H9 (cell line): ENCODE data around the gene RBMS3. TPM values are rescaled to one million over a fixed set of nuclear protein-coding genes. Genes with fewer than 3 reads are reported as not detected.

Experiments
- DNase-seq: peaks from one replicate; pipeline ENCODE4 v3.0.0-alpha.2; 2017
- H2AFZ ChIP-seq: one replicate; pipeline ENCODE4 v1.6.1; 2013; ENCODE audit warnings: mild to moderate bottlenecking, low read length, control low read depth, moderate library complexity
- H2AK5ac ChIP-seq: 2 replicates; pipeline ENCODE4 v1.6.1; 2013; ENCODE audit warnings: low read length, control low read depth, mixed read lengths; ENCODE audit not compliant: insufficient read length
- H2BK120ac ChIP-seq: one replicate; pipeline ENCODE4 v1.6.1; 2013; ENCODE audit warnings: low read depth, mild to moderate bottlenecking, low read length, control low read depth, inconsistent platforms; ENCODE audit not compliant: poor library complexity, severe bottlenecking
- H2BK12ac ChIP-seq: 2 replicates; pipeline ENCODE4 v1.6.1; 2013; ENCODE audit warnings: low read length, control low read depth, mixed read lengths, low read depth; ENCODE audit not compliant: insufficient read length
- H2BK15ac ChIP-seq: 2 replicates; pipeline ENCODE4 v1.6.1; 2013; ENCODE audit warnings: low read depth, low read length, control low read depth
- H2BK20ac ChIP-seq: one replicate; pipeline ENCODE4 v1.6.1; 2013; ENCODE audit warnings: low read depth, mild to moderate bottlenecking, low read length, control low read depth, inconsistent platforms; ENCODE audit not compliant: poor library complexity, severe bottlenecking
- H2BK5ac ChIP-seq: 2 replicates; pipeline ENCODE4 v1.6.1; 2013; ENCODE audit warnings: low read length, control low read depth, mixed read lengths; ENCODE audit not compliant: insufficient read length
- H3K14ac ChIP-seq: 2 replicates; pipeline ENCODE4 v1.6.1; 2013; ENCODE audit warnings: low read length, control low read depth; ENCODE audit not compliant: insufficient read depth
- H3K18ac ChIP-seq: 2 replicates; pipeline ENCODE4 v1.6.1; 2013; ENCODE audit warnings: low read depth, mild to moderate bottlenecking, mixed read lengths, low read length, control low read depth; ENCODE audit not compliant: insufficient read length
- H3K23ac ChIP-seq: 2 replicates; pipeline ENCODE4 v1.6.1; 2013; ENCODE audit warnings: low read length, control low read depth, mixed read lengths, low read depth; ENCODE audit not compliant: insufficient read length
- H3K23me2 ChIP-seq: 2 replicates; pipeline ENCODE4 v1.6.1; 2013; ENCODE audit warnings: low read depth, mild to moderate bottlenecking, mixed read lengths, low read length, control low read depth; ENCODE audit not compliant: insufficient read length, poor library complexity, severe bottlenecking
- H3K27ac ChIP-seq: 2 replicates; pipeline ENCODE4 v1.5.1; 2013; ENCODE audit warnings: low read length, control low read depth, mixed read lengths, low read depth; ENCODE audit not compliant: insufficient read length
- H3K27me3 ChIP-seq: 2 replicates; pipeline ENCODE4 v1.6.1; 2013; ENCODE audit warnings: low read length, control low read depth, inconsistent platforms; ENCODE audit not compliant: insufficient read depth
- H3K4ac ChIP-seq: 2 replicates; pipeline ENCODE4 v1.6.1; 2013; ENCODE audit warnings: low read depth, mild to moderate bottlenecking, control low read depth, inconsistent platforms, low read length, moderate library complexity
- H3K4me1 ChIP-seq: 2 replicates; pipeline ENCODE4 v1.6.1; 2013; ENCODE audit warnings: low read length, control low read depth, inconsistent platforms; ENCODE audit not compliant: insufficient read depth
- H3K4me2 ChIP-seq: 2 replicates; pipeline ENCODE4 v1.6.1; 2013; ENCODE audit warnings: low read length, control low read depth, mixed read lengths; ENCODE audit not compliant: insufficient read length, insufficient read depth
- H3K56ac ChIP-seq: 2 replicates; pipeline ENCODE4 v1.6.1; 2013; ENCODE audit warnings: low read depth, mild to moderate bottlenecking, mixed read lengths, low read length, control low read depth; ENCODE audit not compliant: insufficient read length
- H3K79me1 ChIP-seq: 2 replicates; pipeline ENCODE4 v1.6.1; 2013; ENCODE audit warnings: low read depth, mild to moderate bottlenecking, moderate library complexity, low read length, control low read depth, inconsistent platforms; ENCODE audit not compliant: insufficient read depth, poor library complexity, severe bottlenecking
- H3K79me2 ChIP-seq: 2 replicates; pipeline ENCODE4 v1.6.1; 2013; ENCODE audit warnings: low read length, control low read depth, inconsistent platforms; ENCODE audit not compliant: insufficient read depth
- H3K9ac ChIP-seq: 2 replicates; pipeline ENCODE4 v1.6.1; 2013; ENCODE audit warnings: low read length, control low read depth, mixed read lengths; ENCODE audit not compliant: insufficient read length; ENCODE audit errors: extremely low read depth
- H3K9me3 ChIP-seq: one replicate; pipeline ENCODE4 v1.6.1; 2013; ENCODE audit warnings: low read depth, low read length, inconsistent platforms; ENCODE audit not compliant: control insufficient read depth
- H3T11ph ChIP-seq: one replicate; pipeline ENCODE4 v1.6.1; 2013; ENCODE audit warnings: mild to moderate bottlenecking, low read length, control low read depth, inconsistent platforms
- H4K20me1 ChIP-seq: one replicate; pipeline ENCODE4 v1.6.1; 2013; ENCODE audit not compliant: control insufficient read depth, insufficient read length, insufficient read depth
- H4K5ac ChIP-seq: 2 replicates; pipeline ENCODE4 v1.6.1; 2013; ENCODE audit warnings: low read depth, mild to moderate bottlenecking, mixed read lengths, low read length, control low read depth; ENCODE audit not compliant: insufficient read length
- H4K8ac ChIP-seq: replicated peaks from 2 replicates; pipeline ENCODE4 v1.6.1; 2013; ENCODE audit warnings: low read length, control low read depth, mixed read lengths, low read depth; ENCODE audit not compliant: insufficient read length
- H4K91ac ChIP-seq: 2 replicates; pipeline ENCODE4 v1.6.1; 2013; ENCODE audit warnings: low read depth, mild to moderate bottlenecking, moderate library complexity, mixed read lengths, low read length, control low read depth; ENCODE audit not compliant: insufficient read length
- H3K27ac Mint-ChIP-seq, 3 experiments: 2 replicates in 2 of 3; 3 replicates in 1 of 3; pipeline ENCODE4 v1.8.0; 2020 to 2021; ENCODE audit warnings: mixed read lengths in 3 of 3, mild to moderate bottlenecking in 1 of 3, moderate library complexity in 1 of 3
- H3K27me3 Mint-ChIP-seq: 2 replicates; pipeline ENCODE4 v1.8.0; 2021; ENCODE audit warnings: low read depth, mild to moderate bottlenecking, moderate library complexity, mixed read lengths
- H3K36me3 Mint-ChIP-seq, 3 experiments: 2 replicates in 2 of 3; 3 replicates in 1 of 3; pipeline ENCODE4 v1.8.0; 2020 to 2021; ENCODE audit warnings: low read depth in 3 of 3, mixed read lengths in 3 of 3; ENCODE audit not compliant: insufficient read depth in 1 of 3
- H3K4me1 Mint-ChIP-seq, 2 experiments: 2 replicates each; pipeline ENCODE4 v1.8.0; 2020; ENCODE audit warnings: mixed read lengths in 2 of 2
- H3K4me3 Mint-ChIP-seq, 2 experiments: 2 replicates in 1 of 2; 3 replicates in 1 of 2; pipeline ENCODE4 v1.8.0; 2020 to 2021; ENCODE audit warnings: mild to moderate bottlenecking in 2 of 2, mixed read lengths in 2 of 2, moderate library complexity in 1 of 2
- H3K9me3 Mint-ChIP-seq, 2 experiments: 2 replicates in 1 of 2; 3 replicates in 1 of 2; pipeline ENCODE4 v1.8.0; 2020; ENCODE audit warnings: mild to moderate bottlenecking in 2 of 2, mixed read lengths in 2 of 2, moderate library complexity in 1 of 2
- WGBS: extraction: QIAGEN DNeasy Blood & Tissue Kit; methylation state at CpG from one replicate; pipeline ENCODE4 v1.1.7; 2013; ENCODE audit warnings: missing lambda C conversion rate, low lambda C conversion rate, mixed read lengths; ENCODE audit not compliant: insufficient read length; ENCODE audit errors: extremely low coverage; 5-methylcytosine and 5-hydroxymethylcytosine counted together
- total RNA-seq: library from RNA; stranded (reverse); gene quantifications from 2 replicates; pipeline ENCODE4 v1.2.1, GENCODE V29; 2021
- TF ChIP-seq, protein P1 (sequence below): fragments of 200-600 bp; sonication (generic); conservative IDR thresholded peaks from 3 replicates; pipeline ENCODE4 v1.8.0; 2021; ENCODE audit warnings: antibody characterized with exemption, mild to moderate bottlenecking

RBMS3 gene
- total RNA-seq, 1 experiment from 2014 or later, result 8.1 TPM

DNA sequence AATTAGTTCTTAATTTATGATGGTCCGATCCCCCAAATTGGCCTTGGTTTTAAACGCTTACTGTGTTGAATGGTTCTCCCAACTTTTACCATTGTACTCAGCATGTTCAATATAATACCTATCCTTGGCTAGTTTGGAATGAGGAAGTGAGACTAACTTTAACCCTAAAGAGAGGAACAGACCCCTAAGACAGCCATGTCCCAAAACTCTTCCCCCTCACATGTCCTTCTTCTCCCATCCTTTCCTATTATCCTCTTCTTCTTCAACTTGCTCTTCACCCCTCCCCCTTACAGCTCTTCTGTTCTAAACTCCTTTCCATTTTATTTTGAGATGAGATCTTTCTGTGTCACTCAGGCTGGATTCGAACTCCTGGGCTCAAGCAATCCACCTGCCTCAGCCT, 116.5 kb downstream of the RBMS3 start:
- peaks cover 19 to 26% of the 10 kb centered on the region in 2 experiments for H3K9me3 Mint-ChIP-seq
- Histone ChIP-seq H3K27ac (no peak overlapping the region), H3K23ac (no peak overlapping the region), H2AFZ (no peak overlapping the region), H3K4me2 (no peak overlapping the region), H2BK15ac (no peak overlapping the region), H2BK120ac (no peak overlapping the region), H3K79me1 (no peaks in the 10 kb centered on the region), H2BK5ac (no peak overlapping the region), H3K14ac (no peak overlapping the region), H3K4ac (no peak overlapping the region), H4K91ac (no peak overlapping the region), H3K27me3 (no peaks in the 10 kb centered on the region), H3K18ac (no peak overlapping the region), H3T11ph (no peak overlapping the region), H2BK12ac (no peak overlapping the region), H2BK20ac (no peak overlapping the region), H3K79me2 (no peaks in the 10 kb centered on the region), H4K5ac (no peak overlapping the region), H2AK5ac (no peak overlapping the region), H4K20me1 (no peaks in the 10 kb centered on the region), H3K9ac (no peak overlapping the region), H3K56ac (no peak overlapping the region), H3K9me3 (no peaks in the 10 kb centered on the region), H4K8ac (no peak overlapping the region), H3K23me2 (no peaks in the 10 kb centered on the region), H3K4me1 (no peaks in the 10 kb centered on the region)
- no peak overlapping the region for H3K27ac Mint-ChIP-seq
- no peaks in the 10 kb centered on the region for H3K27me3 Mint-ChIP-seq
- TF ChIP-seq, protein P1, sequence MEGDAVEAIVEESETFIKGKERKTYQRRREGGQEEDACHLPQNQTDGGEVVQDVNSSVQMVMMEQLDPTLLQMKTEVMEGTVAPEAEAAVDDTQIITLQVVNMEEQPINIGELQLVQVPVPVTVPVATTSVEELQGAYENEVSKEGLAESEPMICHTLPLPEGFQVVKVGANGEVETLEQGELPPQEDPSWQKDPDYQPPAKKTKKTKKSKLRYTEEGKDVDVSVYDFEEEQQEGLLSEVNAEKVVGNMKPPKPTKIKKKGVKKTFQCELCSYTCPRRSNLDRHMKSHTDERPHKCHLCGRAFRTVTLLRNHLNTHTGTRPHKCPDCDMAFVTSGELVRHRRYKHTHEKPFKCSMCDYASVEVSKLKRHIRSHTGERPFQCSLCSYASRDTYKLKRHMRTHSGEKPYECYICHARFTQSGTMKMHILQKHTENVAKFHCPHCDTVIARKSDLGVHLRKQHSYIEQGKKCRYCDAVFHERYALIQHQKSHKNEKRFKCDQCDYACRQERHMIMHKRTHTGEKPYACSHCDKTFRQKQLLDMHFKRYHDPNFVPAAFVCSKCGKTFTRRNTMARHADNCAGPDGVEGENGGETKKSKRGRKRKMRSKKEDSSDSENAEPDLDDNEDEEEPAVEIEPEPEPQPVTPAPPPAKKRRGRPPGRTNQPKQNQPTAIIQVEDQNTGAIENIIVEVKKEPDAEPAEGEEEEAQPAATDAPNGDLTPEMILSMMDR, result no peak
- no peak for DNase-seq
- no peaks in the 10 kb centered on the region; a peak in 1 of 4 replicates for H3K4me1 Mint-ChIP-seq
- peaks cover 17 to 27% (median 21%) of the 10 kb centered on the region in 3 experiments for H3K36me3 Mint-ChIP-seq
- no CpG with 5 or more reads among the region's 3 CpGs for WGBS
- H3K4me3 Mint-ChIP-seq, result no peak overlapping the region
